ENCODE results near the gene HABP2. TPM values are rescaled to one million over a fixed set of nuclear protein-coding genes. Genes with fewer than 3 reads are reported as not detected.

Gene HABP2
- total RNA-seq, 2 experiments from 2014 or later, result not detected

GRCh38 chr10:113520690-113521474 is 32.0 kb upstream of the HABP2 start:
- ChIA-PET POLR2A (no interaction called here), CTCF (interaction anchor here (0.8 to 1.7 kb wide), 2 partner anchors 41 to 43 kb away, joined by 3 to 6 read pairs; no protein-coding TSS in a partner anchor)
- no peak overlapping the region for H3K4me3 Mint-ChIP-seq
- peak; percentile 28 for DNase-seq
- no peak overlapping the region for H3K27ac Mint-ChIP-seq
- H3K9me3 Mint-ChIP-seq, result no peaks in the 10 kb centered on the region
- H3K27me3 Mint-ChIP-seq, result no peaks in the 10 kb centered on the region
- no peaks in the 10 kb centered on the region for H3K4me1 Mint-ChIP-seq
- H3K36me3 Mint-ChIP-seq (ENCODE audit: low read depth), result no peaks in the 10 kb centered on the region

GRCh38 chr10:113521475-113521795 is 31.4 kb upstream of the HABP2 start:
- Mint-ChIP-seq H3K4me3 (no peak overlapping the region), H3K4me1 (no peaks in the 10 kb centered on the region), H3K9me3 (no peaks in the 10 kb centered on the region), H3K36me3 (ENCODE audit: low read depth) (no peaks in the 10 kb centered on the region), H3K27me3 (no peaks in the 10 kb centered on the region), H3K27ac (no peak overlapping the region)
- POLR2A ChIA-PET, result no interaction called here
- CTCF ChIA-PET, result interaction anchor here (0.8 to 1.7 kb wide), 2 partner anchors 41 to 42 kb away, joined by 3 to 6 read pairs; no protein-coding TSS in a partner anchor
- DNase-seq, result no peak

- Mint-ChIP-seq H3K4me1 (no peaks in the 10 kb centered on the region), H3K9me3 (no peaks in the 10 kb centered on the region), H3K27ac (no peak overlapping the region), H3K36me3 (ENCODE audit: low read depth) (no peaks in the 10 kb centered on the region), H3K27me3 (no peaks in the 10 kb centered on the region), H3K4me3 (no peak overlapping the region)
- CTCF ChIA-PET, result interaction anchor here (1.2 kb wide), 1 partner anchor 41 kb away, joined by 4 read pairs; no protein-coding TSS in a partner anchor
- no peak for DNase-seq
- POLR2A ChIA-PET, result no interaction called here
Measured at GRCh38 chr10:113522460-113522859, 30.4 kb upstream of the HABP2 start.

- no peak overlapping the region for H3K4me3 Mint-ChIP-seq
- H3K36me3 Mint-ChIP-seq (ENCODE audit: low read depth), result no peaks in the 10 kb centered on the region
- DNase-seq, result no peak
- ChIA-PET POLR2A (no interaction called here), CTCF (interaction anchor here (1.2 kb wide), 1 partner anchor 41 kb away, joined by 4 read pairs; no protein-coding TSS in a partner anchor)
- H3K9me3 Mint-ChIP-seq, result no peaks in the 10 kb centered on the region
- H3K4me1 Mint-ChIP-seq, result no peaks in the 10 kb centered on the region
- H3K27ac Mint-ChIP-seq, result no peak overlapping the region
- no peaks in the 10 kb centered on the region for H3K27me3 Mint-ChIP-seq
Measured at GRCh38 chr10:113523071-113523470, 29.8 kb upstream of the HABP2 start.

- H3K4me3 Mint-ChIP-seq, result no peak overlapping the region
- H3K36me3 Mint-ChIP-seq (ENCODE audit: low read depth), result no peaks in the 10 kb centered on the region
- no peak for DNase-seq
- H3K27ac Mint-ChIP-seq, result no peak overlapping the region
- H3K9me3 Mint-ChIP-seq, result no peaks in the 10 kb centered on the region
- POLR2A ChIA-PET, result no interaction called here
- H3K4me1 Mint-ChIP-seq, result no peaks in the 10 kb centered on the region
- no peaks in the 10 kb centered on the region for H3K27me3 Mint-ChIP-seq
- CTCF ChIA-PET, result interaction anchor here (0.7 kb wide), 1 partner anchor 22 kb away, joined by 3 read pairs; no protein-coding TSS in a partner anchor
Measured at GRCh38 chr10:113523628-113524027, 29.2 kb upstream of the HABP2 start.

GRCh38 chr10:113524120-113524519 is 28.7 kb upstream of the HABP2 start:
- H3K9me3 Mint-ChIP-seq, result no peaks in the 10 kb centered on the region
- peaks cover 1% of the 10 kb centered on the region for H3K27me3 Mint-ChIP-seq
- no peaks in the 10 kb centered on the region for H3K4me1 Mint-ChIP-seq
- no peak overlapping the region for H3K4me3 Mint-ChIP-seq
- DNase-seq, result no peak
- CTCF ChIA-PET, result interaction anchor here (0.7 to 1.3 kb wide), 2 partner anchors 22 to 39 kb away, joined by 3 to 5 read pairs; no protein-coding TSS in a partner anchor
- no peak overlapping the region for H3K27ac Mint-ChIP-seq
- POLR2A ChIA-PET, result no interaction called here
- no peaks in the 10 kb centered on the region for H3K36me3 Mint-ChIP-seq (ENCODE audit: low read depth)

- DNase-seq, result no peak
- peaks cover 5% of the 10 kb centered on the region for H3K27me3 Mint-ChIP-seq
- H3K9me3 Mint-ChIP-seq, result no peaks in the 10 kb centered on the region
- CTCF ChIA-PET, result interaction anchor here (1.3 kb wide), 1 partner anchor 38 kb away, joined by 5 read pairs; no protein-coding TSS in a partner anchor
- H3K4me1 Mint-ChIP-seq, result no peaks in the 10 kb centered on the region
- POLR2A ChIA-PET, result no interaction called here
- H3K36me3 Mint-ChIP-seq (ENCODE audit: low read depth), result no peaks in the 10 kb centered on the region
- H3K27ac Mint-ChIP-seq, result no peak overlapping the region
- H3K4me3 Mint-ChIP-seq, result no peak overlapping the region
Measured at GRCh38 chr10:113524539-113525490, 28.0 kb upstream of the HABP2 start.

- ChIA-PET CTCF (no interaction called here), POLR2A (no interaction called here)
- H3K27me3 Mint-ChIP-seq, result peaks cover 5% of the 10 kb centered on the region
- no peak overlapping the region for H3K27ac Mint-ChIP-seq
- H3K9me3 Mint-ChIP-seq, result no peaks in the 10 kb centered on the region
- no peak overlapping the region for H3K4me3 Mint-ChIP-seq
- DNase-seq, result no peak
- H3K4me1 Mint-ChIP-seq, result no peaks in the 10 kb centered on the region
- H3K36me3 Mint-ChIP-seq (ENCODE audit: low read depth), result no peaks in the 10 kb centered on the region
Measured at GRCh38 chr10:113525713-113526112, 27.1 kb upstream of the HABP2 start.

GRCh38 chr10:113527211-113527906 is 25.5 kb upstream of the HABP2 start:
- POLR2A ChIA-PET, result no interaction called here
- no peak for DNase-seq
- peaks cover 5% of the 10 kb centered on the region for H3K27me3 Mint-ChIP-seq
- CTCF ChIA-PET, result no interaction called here
- H3K36me3 Mint-ChIP-seq (ENCODE audit: low read depth), result no peaks in the 10 kb centered on the region
- no peak overlapping the region for H3K4me3 Mint-ChIP-seq
- no peak overlapping the region for H3K27ac Mint-ChIP-seq
- no peaks in the 10 kb centered on the region for H3K9me3 Mint-ChIP-seq
- H3K4me1 Mint-ChIP-seq, result no peaks in the 10 kb centered on the region

GRCh38 chr10:113528876-113529275 is 24.0 kb upstream of the HABP2 start:
- peaks cover 5% of the 10 kb centered on the region for H3K27me3 Mint-ChIP-seq
- ChIA-PET CTCF (no interaction called here), POLR2A (no interaction called here)
- no peaks in the 10 kb centered on the region for H3K36me3 Mint-ChIP-seq (ENCODE audit: low read depth)
- no peak overlapping the region for H3K4me3 Mint-ChIP-seq
- H3K27ac Mint-ChIP-seq, result no peak overlapping the region
- no peaks in the 10 kb centered on the region for H3K9me3 Mint-ChIP-seq
- H3K4me1 Mint-ChIP-seq, result no peaks in the 10 kb centered on the region
- DNase-seq, result no peak

GRCh38 chr10:113529575-113529974 is 23.3 kb upstream of the HABP2 start:
- ChIA-PET CTCF (no interaction called here), POLR2A (no interaction called here)
- Mint-ChIP-seq H3K27ac (no peak overlapping the region), H3K4me3 (no peak overlapping the region), H3K27me3 (peaks cover 5% of the 10 kb centered on the region), H3K4me1 (peaks cover 4% of the 10 kb centered on the region), H3K36me3 (ENCODE audit: low read depth) (no peaks in the 10 kb centered on the region), H3K9me3 (no peaks in the 10 kb centered on the region)
- DNase-seq, result no peak

- no peak overlapping the region for H3K4me3 Mint-ChIP-seq
- no peaks in the 10 kb centered on the region for H3K36me3 Mint-ChIP-seq (ENCODE audit: low read depth)
- CTCF ChIA-PET, result no interaction called here
- peaks cover 7% of the 10 kb centered on the region for H3K4me1 Mint-ChIP-seq
- H3K27ac Mint-ChIP-seq, result no peak overlapping the region
- H3K27me3 Mint-ChIP-seq, result peaks cover 6% of the 10 kb centered on the region
- no peak for DNase-seq
- no peaks in the 10 kb centered on the region for H3K9me3 Mint-ChIP-seq
- POLR2A ChIA-PET, result no interaction called here
Measured at GRCh38 chr10:113530476-113530875, 22.4 kb upstream of the HABP2 start.

GRCh38 chr10:113532724-113533123 is 20.1 kb upstream of the HABP2 start:
- CTCF ChIA-PET, result no interaction called here
- H3K36me3 Mint-ChIP-seq (ENCODE audit: low read depth), result no peaks in the 10 kb centered on the region
- H3K4me1 Mint-ChIP-seq, result peaks cover 7% of the 10 kb centered on the region
- POLR2A ChIA-PET, result no interaction called here
- H3K27me3 Mint-ChIP-seq, result peaks cover 6% of the 10 kb centered on the region
- H3K9me3 Mint-ChIP-seq, result no peaks in the 10 kb centered on the region
- H3K4me3 Mint-ChIP-seq, result no peak overlapping the region
- no peak for DNase-seq
- H3K27ac Mint-ChIP-seq, result no peak overlapping the region

Data from activated CD4-positive, alpha-beta memory T cell treated with anti-CD3 and anti-CD28 coated beads, Interleukin-2, amount 10 ng/mL, durations not matched to agents 7 days and 5 days (primary cell).